SK-N-SH (cell line): ENCODE measurements around the gene KIF6. TPM values are rescaled to one million over a fixed set of nuclear protein-coding genes. Genes with fewer than 3 reads are reported as not detected.

Source experiments
- CTCF ChIA-PET: fragments of 300-600, 350-600 bp; formaldehyde crosslinking; extraction: SDS; loops from one replicate; lab custom pipeline; 2021; lab: Yijun Ruan, JAX
- POLR2A ChIA-PET: fragments of 350-600 bp; sonication (Branson Sonifier 250); formaldehyde crosslinking; extraction: SDS; loops from one replicate; lab custom pipeline; 2020; ENCODE audit warnings: antibody characterized with exemption, inconsistent platforms; lab: Yijun Ruan, JAX
- DNase-seq: peaks from one replicate; pipeline ENCODE4 v3.0.0; 2012
- H2AFZ ChIP-seq: fragments of 200-600 bp; sonication (generic); 2 replicates; pipeline ENCODE4 v1.8.1; 2016; ENCODE audit warnings: antibody characterized with exemption, mild to moderate bottlenecking, low read depth
- H3F3A ChIP-seq: fragments of 200-600 bp; sonication (generic); replicated peaks from 2 replicates; pipeline ENCODE3; 2016; ENCODE audit warnings: antibody characterized with exemption, mild to moderate bottlenecking; ENCODE audit not compliant: insufficient read depth
- H3K27ac ChIP-seq, 2 experiments: fragments of 200-500 bp in 1 of 2; fragments of 200-600 bp in 1 of 2; sonication (Bioruptor generic) in 1 of 2; sonication (generic), shearing (Covaris generic) in 1 of 2; 2 replicates each; pipeline versions ENCODE4 v1.5.1 to v1.6.1; 2014 to 2016; ENCODE audit warnings: low read depth in 2 of 2, inconsistent platforms in 1 of 2, low read length in 1 of 2, mild to moderate bottlenecking in 1 of 2, mixed read lengths in 1 of 2
- H3K27me3 ChIP-seq: fragments of 200-600 bp; sonication (generic), shearing (Covaris generic); 2 replicates; pipeline ENCODE4 v1.6.1; 2016; ENCODE audit warnings: mixed run types; ENCODE audit not compliant: insufficient read depth
- H3K36me3 ChIP-seq, 2 experiments: fragments of 200-500 bp in 1 of 2; fragments of 200-600 bp in 1 of 2; sonication (Bioruptor generic) in 1 of 2; sonication (generic) in 1 of 2; replicated peaks in 1 of 2; 2 replicates each; pipeline versions ENCODE3 to v1.5.1; 2014 to 2016; ENCODE audit warnings: low read length in 1 of 2, mild to moderate bottlenecking in 1 of 2; ENCODE audit not compliant: insufficient read depth in 2 of 2, control insufficient read depth in 1 of 2
- H3K4me1 ChIP-seq, 2 experiments: fragments of 200-500 bp in 1 of 2; fragments of 200-600 bp in 1 of 2; sonication (Bioruptor generic) in 1 of 2; sonication (generic), shearing (Covaris generic) in 1 of 2; 2 replicates each; pipeline versions ENCODE4 v1.5.1 to v1.6.1; 2014 to 2016; ENCODE audit warnings: low read depth in 1 of 2, low read length in 1 of 2, mixed run types in 1 of 2; ENCODE audit not compliant: insufficient read depth in 2 of 2, control insufficient read depth in 1 of 2
- H3K4me2 ChIP-seq: fragments of 200-600 bp; sonication (generic), shearing (Covaris generic); 2 replicates; pipeline ENCODE4 v1.6.1; 2017; ENCODE audit warnings: mixed run types
- H3K4me3 ChIP-seq, 2 experiments: fragments of 200-500 bp in 1 of 2; fragments of 200-600 bp in 1 of 2; sonication (Bioruptor generic) in 1 of 2; sonication (generic), shearing (Covaris generic) in 1 of 2; 2 replicates each; pipeline versions ENCODE4 v1.5.1 to v1.8.1; 2014 to 2016; ENCODE audit warnings: low read depth in 2 of 2, inconsistent platforms in 1 of 2, low read length in 1 of 2, mild to moderate bottlenecking in 1 of 2, mixed read lengths in 1 of 2, moderate library complexity in 1 of 2
- H3K79me2 ChIP-seq: fragments of 200-600 bp; sonication (generic); 2 replicates; pipeline ENCODE4 v1.8.1; 2017; ENCODE audit warnings: mild to moderate bottlenecking; ENCODE audit not compliant: insufficient read depth
- H3K9ac ChIP-seq: fragments of 200-600 bp; sonication (generic); 2 replicates; pipeline ENCODE4 v1.6.1; 2017; ENCODE audit warnings: mixed run types
- H3K9me2 ChIP-seq: fragments of 200-600 bp; sonication (generic); 2 replicates; pipeline ENCODE4 v1.6.1; 2017; ENCODE audit warnings: mixed run types
- H3K9me3 ChIP-seq: fragments of 200-600 bp; sonication (generic); 2 replicates; pipeline ENCODE4 v1.6.1; 2017; ENCODE audit warnings: mixed run types, mild to moderate bottlenecking, moderate library complexity
- H4K20me1 ChIP-seq: fragments of 200-600 bp; sonication (generic); 2 replicates; pipeline ENCODE4 v1.6.1; 2017; ENCODE audit warnings: mild to moderate bottlenecking, mixed run types; ENCODE audit not compliant: insufficient read depth
- CTCF ChIP-seq: fragments of 200-600 bp; sonication (generic); IDR thresholded peaks from 2 replicates; pipeline ENCODE4 v1.6.1; 2017; ENCODE audit warnings: antibody characterized with exemption, mild to moderate bottlenecking, moderate library complexity
- ELF1 ChIP-seq: IDR thresholded peaks from 2 replicates; pipeline ENCODE4 v1.4.0; 2012
- EP300 ChIP-seq, 2 experiments: IDR thresholded peaks; 2 replicates each; pipeline versions ENCODE4 v1.4.0 to v1.6.1; 2012; ENCODE audit warnings: borderline replicate concordance in 1 of 2, low read depth in 1 of 2, low read length in 1 of 2
- EZH2phosphoT487 ChIP-seq: fragments of 200-600 bp; sonication (generic); IDR thresholded peaks from 2 replicates; pipeline ENCODE4 v1.6.1; 2017; ENCODE audit warnings: low read depth, mixed run types, mild to moderate bottlenecking, antibody characterized with exemption, moderate library complexity, borderline replicate concordance
- FOXJ3 ChIP-seq: sonication (generic); formaldehyde crosslinking; IDR thresholded peaks from 2 replicates; pipeline ENCODE4 v1.5.1; 2020; ENCODE audit warnings: mild to moderate bottlenecking, missing genetic modification reagents
- FOXM1 ChIP-seq: IDR thresholded peaks from 2 replicates; pipeline ENCODE4 v1.4.0; 2012; ENCODE audit warnings: low read depth, mild to moderate bottlenecking
- GABPA ChIP-seq: IDR thresholded peaks from 2 replicates; pipeline ENCODE4 v1.4.0; 2012; ENCODE audit warnings: low read depth, mild to moderate bottlenecking
- GATA2 ChIP-seq: sonication (generic); formaldehyde crosslinking; IDR thresholded peaks from 2 replicates; pipeline ENCODE4 v1.5.0; 2020; ENCODE audit warnings: mild to moderate bottlenecking, missing genetic modification reagents
- IRF3 ChIP-seq: fragments of 150-350 bp; IDR thresholded peaks from 2 replicates; pipeline ENCODE4 v1.6.1; 2016; ENCODE audit warnings: mild to moderate bottlenecking, low read depth, low read length
- MAX ChIP-seq: IDR thresholded peaks from 2 replicates; pipeline ENCODE4 v1.4.0; 2012; ENCODE audit warnings: low read depth
- MEF2A ChIP-seq: IDR thresholded peaks from 2 replicates; pipeline ENCODE4 v1.4.0; 2012; ENCODE audit warnings: low read depth, borderline replicate concordance
- MXI1 ChIP-seq: IDR thresholded peaks from 2 replicates; pipeline ENCODE4 v1.6.1; 2012; ENCODE audit warnings: mild to moderate bottlenecking, low read depth, low read length, improper control_type of control experiment
- NFIC ChIP-seq: IDR thresholded peaks from 2 replicates; pipeline ENCODE4 v1.4.0; 2012; ENCODE audit warnings: borderline replicate concordance
- PBX3 ChIP-seq: IDR thresholded peaks from 2 replicates; pipeline ENCODE4; 2012
- RAD21 ChIP-seq: IDR thresholded peaks from 2 replicates; pipeline ENCODE4 v1.6.1; 2012; ENCODE audit warnings: mild to moderate bottlenecking, low read length
- RCOR1 ChIP-seq: fragments of 150-350 bp; IDR thresholded peaks from 2 replicates; pipeline ENCODE4 v1.6.1; 2017; ENCODE audit warnings: antibody characterized with exemption, low read length
- RFX5 ChIP-seq: IDR thresholded peaks from 2 replicates; pipeline ENCODE4 v1.6.1; 2012; ENCODE audit warnings: mild to moderate bottlenecking, improper control_type of control experiment, low read length
- RXRA ChIP-seq: IDR thresholded peaks from 2 replicates; pipeline ENCODE4 v1.4.0; 2012; ENCODE audit warnings: low read depth, mild to moderate bottlenecking, borderline replicate concordance
- SMC3 ChIP-seq: IDR thresholded peaks from 2 replicates; pipeline ENCODE4 v1.6.1; 2012; ENCODE audit warnings: low read depth, low read length, improper control_type of control experiment
- TAF1 ChIP-seq: IDR thresholded peaks from 2 replicates; pipeline ENCODE4 v1.6.1; 2012; ENCODE audit warnings: low read depth, mild to moderate bottlenecking, low read length, moderate library complexity, borderline replicate concordance
- TCF12 ChIP-seq: IDR thresholded peaks from 2 replicates; pipeline ENCODE4 v1.4.0; 2012
- TEAD4 ChIP-seq: IDR thresholded peaks from 2 replicates; pipeline ENCODE4 v1.4.0; 2012; ENCODE audit warnings: mild to moderate bottlenecking, borderline replicate concordance; ENCODE audit not compliant: insufficient read depth
- WGBS: methylation state at CpG from one replicate; pipeline ENCODE4 v1.1.6; 2017; ENCODE audit warnings: low lambda C conversion rate; 5-methylcytosine and 5-hydroxymethylcytosine counted together
- polyA plus RNA-seq, 3 experiments: library from polyadenylated mRNA; depleted of rRNA; stranded (reverse); fragments of >200 nt; gene quantifications; 2 replicates each; pipeline ENCODE4 v1.2.3, GENCODE V29; 2012

KIF6 gene
- polyA plus RNA-seq, 1 of the 3 experiments (the other 2 are of a cell fraction), result 0.13 TPM

- DNase-seq, result no peak
- H3F3A ChIP-seq, result no peaks in the 10 kb centered on the region
- ChIA-PET CTCF (interaction anchor here (1.3 kb wide), 1 partner anchor 20 kb away, joined by 3 read pairs; no protein-coding TSS in a partner anchor), POLR2A (interaction anchor here (0.6 kb wide), 1 partner anchor 220 kb away, joined by 4 read pairs; no protein-coding TSS in a partner anchor)
- no peak overlapping the region for H3K4me2 ChIP-seq
- H3K36me3 ChIP-seq, result no peaks in the 10 kb centered on the region
- no peaks in the 10 kb centered on the region for H3K9me3 ChIP-seq
- H3K9me2 ChIP-seq, result no peaks in the 10 kb centered on the region
- no peak overlapping the region for H3K27ac ChIP-seq
- H2AFZ ChIP-seq, result no peak overlapping the region
- peaks cover 0 to 2% of the 10 kb centered on the region in 2 experiments; a peak in 1 of 4 replicates for H3K4me1 ChIP-seq
- H3K27me3 ChIP-seq, result no peaks in the 10 kb centered on the region
- TF ChIP-seq EP300 (IDR thresholded peaks at IDR 0.05; ENCODE audit: borderline replicate concordance in 1 of 2, low read depth in 1 of 2, low read length in 1 of 2) (no peak), NFIC (no peak), RFX5 (no peak), IRF3 (no peak), TEAD4 (no peak), FOXJ3 (CRISPR knock-in tag) (no peak), MXI1 (no peak), GABPA (no peak)
- WGBS, result 47% methylated on average over 5 of the region's 5 CpGs
- H3K9ac ChIP-seq, result no peak overlapping the region
- no peaks in the 10 kb centered on the region for H4K20me1 ChIP-seq
- no peak overlapping the region for H3K4me3 ChIP-seq
- no peaks in the 10 kb centered on the region for H3K79me2 ChIP-seq
Observed at GRCh38 chr6:39381550-39382140, 343.6 kb downstream of the KIF6 start.

GRCh38 chr6:39380837-39381549 lies 344.2 kb downstream of the KIF6 start:
- no peak overlapping the region for H3K4me3 ChIP-seq
- 56% methylated on average over 6 of the region's 6 CpGs for WGBS
- no peaks in the 10 kb centered on the region for H3K79me2 ChIP-seq
- H3K27me3 ChIP-seq, result no peaks in the 10 kb centered on the region
- no peaks in the 10 kb centered on the region for H3K9me3 ChIP-seq
- ChIA-PET CTCF (interaction anchor here (1.3 kb wide), 1 partner anchor 20 kb away, joined by 3 read pairs; no protein-coding TSS in a partner anchor), POLR2A (no interaction called here)
- no peak overlapping the region for H3K4me2 ChIP-seq
- H2AFZ ChIP-seq, result no peak overlapping the region
- H3F3A ChIP-seq, result no peaks in the 10 kb centered on the region
- H3K4me1 ChIP-seq, result peaks cover 0 to 2% of the 10 kb centered on the region in 2 experiments; a peak in 1 of 4 replicates
- H3K9ac ChIP-seq, result no peak overlapping the region
- no peak for DNase-seq
- no peaks in the 10 kb centered on the region for H3K36me3 ChIP-seq
- H3K9me2 ChIP-seq, result no peaks in the 10 kb centered on the region
- no peaks in the 10 kb centered on the region for H4K20me1 ChIP-seq
- no peak overlapping the region for H3K27ac ChIP-seq
- TF ChIP-seq EZH2phosphoT487 (no peak), RCOR1 (no peak), MAX (no peak), MEF2A (no peak), EP300 (IDR thresholded peaks at IDR 0.05; ENCODE audit: borderline replicate concordance in 1 of 2, low read depth in 1 of 2, low read length in 1 of 2) (no peak), PBX3 (no peak), IRF3 (no peak), RAD21 (no peak), RXRA (no peak), ELF1 (no peak), SMC3 (no peak), GATA2 (no peak), CTCF (no peak), TAF1 (no peak), TCF12 (no peak), FOXM1 (no peak)
